ENCODE results near the gene USP37. TPM values are rescaled to one million over a fixed set of nuclear protein-coding genes. Genes with fewer than 3 reads are reported as not detected.

Gene USP37
- total RNA-seq (2022; extraction: Qiagen RNA extraction; ENCODE audit: low read depth), result 3.3 to 5.6 TPM (median 4.8 TPM) in 5 replicates

GRCh38 chr2:218568190-218569037 lies at the start of gene USP37, which contains the start of gene CNOT9:
USP37 (minus strand) TSS chr2:218568351; CDS start chr2:218558653, 9,698 bp downstream.
CNOT9 (plus strand) TSS chr2:218568839; CDS start chr2:218568955, 116 bp downstream.

GRCh38 chr2:218607436-218608115 lies 39.4 kb upstream of the USP37 start, which contains the start of gene PLCD4:
PLCD4 (plus strand) TSS chr2:218607899; CDS start chr2:218615740, 7,841 bp downstream.

GRCh38 chr2:218418717-218419458 lies 149.3 kb downstream of the USP37 start, which contains the start of gene VIL1:
VIL1 (plus strand) TSS chr2:218419123; CDS start chr2:218423779, 4,656 bp downstream.

Other genes starting within 250 kb of the USP37 start
- 0.16 to 0.19 TPM in 2 of 5 replicates, not detected in the others for gene CATIP, start 211.5 kb downstream of the USP37 start, total RNA-seq (2022; extraction: Qiagen RNA extraction; ENCODE audit: low read depth)
- gene SLC11A1, start 186.1 kb downstream of the USP37 start, total RNA-seq (2022; extraction: Qiagen RNA extraction; ENCODE audit: low read depth), result 0.16 to 0.66 TPM (median 0.16 TPM) in 5 replicates
- 46.8 to 78.9 TPM (median 75.9 TPM) in 5 replicates for gene CTDSP1, start 168.5 kb downstream of the USP37 start, total RNA-seq (2022; extraction: Qiagen RNA extraction; ENCODE audit: low read depth)
- 0.24 to 0.67 TPM (median 0.35 TPM) in 4 of 5 replicates, not detected in the other for gene VIL1, start 149.2 kb downstream of the USP37 start, total RNA-seq (2022; extraction: Qiagen RNA extraction; ENCODE audit: low read depth)
- 40.6 to 45.6 TPM (median 43.6 TPM) in 5 replicates for gene CNOT9, start 488 bp upstream of the USP37 start, total RNA-seq (2022; extraction: Qiagen RNA extraction; ENCODE audit: low read depth)
- gene PLCD4, start 39.5 kb upstream of the USP37 start, total RNA-seq (2022; extraction: Qiagen RNA extraction; ENCODE audit: low read depth), result 0.24 to 0.90 TPM (median 0.46 TPM) in 5 replicates
- gene ZNF142, start 91.3 kb upstream of the USP37 start, total RNA-seq (2022; extraction: Qiagen RNA extraction; ENCODE audit: low read depth), result 10.6 to 21.6 TPM (median 17.0 TPM) in 5 replicates
- 32.8 to 52.6 TPM (median 44.7 TPM) in 5 replicates for gene BCS1L, start 91.3 kb upstream of the USP37 start, total RNA-seq (2022; extraction: Qiagen RNA extraction; ENCODE audit: low read depth)
- 44.9 to 53.4 TPM (median 48.5 TPM) in 5 replicates for gene RNF25, start 103.7 kb upstream of the USP37 start, total RNA-seq (2022; extraction: Qiagen RNA extraction; ENCODE audit: low read depth)
- gene STK36, start 103.7 kb upstream of the USP37 start, total RNA-seq (2022; extraction: Qiagen RNA extraction; ENCODE audit: low read depth), result 7.2 to 17.3 TPM (median 13.8 TPM) in 5 replicates
- gene TTLL4, start 142.5 kb upstream of the USP37 start, total RNA-seq (2022; extraction: Qiagen RNA extraction; ENCODE audit: low read depth), result 26.7 to 30.8 TPM (median 27.5 TPM) in 5 replicates
- 0.17 to 0.20 TPM (median 0.17 TPM) in 3 of 5 replicates, not detected in the others for gene CYP27A1, start 213.8 kb upstream of the USP37 start, total RNA-seq (2022; extraction: Qiagen RNA extraction; ENCODE audit: low read depth)

Data from A549 treated with ZK216348 at 1 μM for 4 hours (cell line).